ENCODE measurements around the gene DRC1.

DNA sequence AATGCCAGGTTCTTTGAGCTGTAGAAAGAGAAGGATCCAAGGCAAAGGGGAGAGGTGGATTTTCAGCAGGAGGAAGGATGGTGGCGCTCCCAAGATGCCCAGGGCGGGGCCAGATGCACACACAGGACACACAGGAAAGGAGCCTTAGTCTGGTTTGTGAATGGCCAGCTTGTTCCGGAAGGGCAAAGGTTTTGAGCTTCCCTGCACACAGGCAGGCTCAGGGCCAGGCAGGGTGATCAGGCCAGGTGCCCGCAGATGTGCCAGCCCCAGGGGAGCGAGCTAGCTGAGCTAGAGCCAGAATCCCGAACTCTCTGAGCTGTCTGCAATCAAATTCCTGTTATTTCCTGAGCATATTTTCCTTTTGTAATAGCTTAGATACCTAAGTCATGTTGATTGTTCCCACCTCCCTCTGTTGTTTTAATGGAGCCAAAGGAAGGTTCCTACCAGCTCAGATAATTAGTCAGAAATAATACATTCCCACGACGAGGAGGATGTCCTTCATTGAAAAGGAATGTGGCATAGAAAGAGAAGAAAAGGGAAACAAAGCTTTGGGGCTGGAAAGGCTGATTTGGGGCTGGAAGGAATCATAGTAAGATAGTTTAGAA lies 89.9 kb downstream of the DRC1 start:
- TF ChIP-seq POLR2AphosphoS5 (IDR thresholded peaks at IDR 0.05; ENCODE audit: low read depth, low read length) (no peak), CEBPB (IDR thresholded peaks at IDR 0.05; ENCODE audit: low read depth) (no peak)
- TF ChIP-seq, protein P1, sequence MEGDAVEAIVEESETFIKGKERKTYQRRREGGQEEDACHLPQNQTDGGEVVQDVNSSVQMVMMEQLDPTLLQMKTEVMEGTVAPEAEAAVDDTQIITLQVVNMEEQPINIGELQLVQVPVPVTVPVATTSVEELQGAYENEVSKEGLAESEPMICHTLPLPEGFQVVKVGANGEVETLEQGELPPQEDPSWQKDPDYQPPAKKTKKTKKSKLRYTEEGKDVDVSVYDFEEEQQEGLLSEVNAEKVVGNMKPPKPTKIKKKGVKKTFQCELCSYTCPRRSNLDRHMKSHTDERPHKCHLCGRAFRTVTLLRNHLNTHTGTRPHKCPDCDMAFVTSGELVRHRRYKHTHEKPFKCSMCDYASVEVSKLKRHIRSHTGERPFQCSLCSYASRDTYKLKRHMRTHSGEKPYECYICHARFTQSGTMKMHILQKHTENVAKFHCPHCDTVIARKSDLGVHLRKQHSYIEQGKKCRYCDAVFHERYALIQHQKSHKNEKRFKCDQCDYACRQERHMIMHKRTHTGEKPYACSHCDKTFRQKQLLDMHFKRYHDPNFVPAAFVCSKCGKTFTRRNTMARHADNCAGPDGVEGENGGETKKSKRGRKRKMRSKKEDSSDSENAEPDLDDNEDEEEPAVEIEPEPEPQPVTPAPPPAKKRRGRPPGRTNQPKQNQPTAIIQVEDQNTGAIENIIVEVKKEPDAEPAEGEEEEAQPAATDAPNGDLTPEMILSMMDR (IDR thresholded peaks at IDR 0.05 in 2 of 3, conservative IDR thresholded peaks at IDR 0.05 in 1 of 3; ENCODE audit: borderline replicate concordance in 1 of 3, insufficient read depth in 1 of 3, low read depth in 2 of 3, low read length in 2 of 3) = no peak
